Activated CD4-positive, alpha-beta T cell treated with anti-CD3 and anti-CD28 coated beads, Interleukin-2, Interleukin-6, amounts not matched to agents 100 ng/mL and 50 ng/mL, durations not matched to agents 16 hours and 8 hours (primary cell): Measurements from ENCODE around the gene C1QTNF9.
"Not testable (repeated sequence)": the region's sequence is repeated elsewhere in the genome, so short reads cannot be mapped to it uniquely, and the experiment has no call there.

ENCODE experiments used
- DNase-seq: peaks from one replicate; pipeline ENCODE4 v3.0.0-alpha.2; 2020

C1QTNF9 gene

DNA sequence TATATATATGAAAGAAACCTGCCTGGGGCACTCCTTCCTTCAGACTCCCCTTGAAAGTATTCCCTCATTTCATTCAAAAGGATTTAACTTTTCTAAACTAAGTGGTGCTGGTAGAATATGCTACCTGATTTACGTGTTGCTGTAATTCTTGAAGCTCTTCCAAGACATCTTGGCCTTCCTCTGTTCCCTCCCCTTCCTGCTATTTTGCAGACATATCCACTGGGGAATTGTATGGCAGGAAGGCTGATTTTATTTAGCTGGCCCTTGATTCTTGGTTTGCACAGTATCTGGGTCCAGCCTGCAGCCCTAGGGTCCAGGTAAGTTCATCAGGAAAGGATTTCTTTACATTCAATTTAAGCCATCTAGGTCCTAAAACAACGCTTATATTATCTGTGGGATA lies at the start of gene C1QTNF9:
Gene C1QTNF9 (plus strand): TSS at position 281 of the 400 bp plus-strand sequence. CDS start 6,424 bp downstream, outside the sequence.
- DNase-seq: not testable (repeated sequence)

GRCh38 chr13:24261566-24261965 lies 47.8 kb upstream of the C1QTNF9 start:
- no peak for DNase-seq

GRCh38 chr13:24263632-24264031 lies 45.7 kb upstream of the C1QTNF9 start:
- no peak for DNase-seq

DNA sequence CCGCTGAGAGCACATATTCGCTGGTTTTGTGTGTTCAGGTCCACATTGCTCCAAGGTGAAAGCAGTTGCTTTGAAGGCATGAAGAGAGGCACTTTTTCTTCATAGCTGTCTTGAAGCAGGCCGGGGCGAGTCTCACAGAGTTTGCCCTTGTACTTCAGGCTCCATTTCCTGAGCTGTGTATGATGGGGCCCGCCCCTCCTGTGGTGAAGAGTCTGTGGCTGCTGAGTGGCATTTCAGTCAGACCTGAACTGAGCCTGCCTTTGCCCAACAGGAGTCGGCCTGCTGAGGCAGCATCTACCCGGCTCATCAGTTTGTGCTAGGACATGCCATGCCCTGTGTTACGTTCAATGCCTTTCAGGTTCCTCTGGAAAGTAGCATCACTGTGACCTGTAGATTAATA lies 44.4 kb upstream of the C1QTNF9 start:
- peak; percentile 92 for DNase-seq

DNA sequence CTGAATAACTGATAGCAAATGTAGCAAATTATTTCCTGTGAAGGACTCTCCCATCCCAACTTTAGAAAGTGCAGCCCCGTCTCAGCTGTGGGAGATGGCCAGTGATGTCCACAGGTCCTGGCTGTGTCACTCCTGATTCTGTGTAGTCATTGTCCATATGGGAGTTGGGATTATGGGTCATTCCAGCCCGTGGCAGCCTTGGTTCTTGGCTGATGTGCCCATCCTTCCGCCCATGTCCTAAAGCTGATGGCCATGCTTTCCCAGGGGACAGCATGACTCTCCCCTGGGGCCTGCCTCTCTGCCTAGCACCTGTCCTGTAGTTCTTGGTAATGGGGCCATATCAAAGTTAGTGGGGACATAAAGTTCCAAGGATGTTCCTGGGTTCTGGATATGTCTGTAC lies 43.9 kb upstream of the C1QTNF9 start:
- no peak for DNase-seq

DNA sequence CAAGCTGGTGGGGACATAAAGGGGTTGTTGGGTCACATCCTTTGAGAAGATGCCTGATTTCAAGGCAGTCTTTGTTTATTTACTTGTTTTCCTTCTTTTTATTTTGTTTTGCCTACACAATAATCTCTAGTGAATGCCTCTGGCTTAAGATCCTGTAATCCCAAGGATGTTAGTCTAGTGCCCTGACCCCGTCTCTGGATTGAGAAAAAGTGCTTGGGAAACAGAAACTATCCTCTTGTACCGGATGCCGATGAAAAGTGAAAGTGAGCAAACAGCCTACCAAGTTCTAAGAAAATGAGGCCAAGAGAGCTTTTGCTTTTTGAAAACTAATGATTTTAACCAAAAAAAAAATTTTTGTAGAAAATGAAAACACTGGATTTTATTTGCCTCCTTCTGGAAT lies 42.1 kb upstream of the C1QTNF9 start:
- DNase-seq: peak; percentile 73

DNA sequence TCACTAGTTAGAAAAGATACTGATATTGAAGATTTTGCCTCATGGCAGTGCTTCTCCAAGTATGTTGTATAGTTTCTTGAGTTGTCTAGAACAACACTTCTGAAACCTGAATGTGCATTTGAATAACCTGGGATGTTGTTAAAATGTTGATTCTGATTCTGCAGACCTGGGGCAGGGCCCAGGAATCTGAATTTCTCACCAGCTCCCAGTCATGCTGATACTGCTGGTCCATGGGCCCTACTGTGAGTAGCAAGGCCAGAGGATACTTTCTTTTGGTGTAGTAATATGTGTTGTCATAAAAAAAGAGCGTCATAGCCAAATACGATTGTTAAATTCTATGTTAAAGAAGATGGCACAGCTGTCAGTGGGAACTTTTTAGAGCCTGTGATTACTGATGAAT lies 41.6 kb upstream of the C1QTNF9 start:
- peak; percentile 43 for DNase-seq

GRCh38 chr13:24269821-24270220 lies 39.6 kb upstream of the C1QTNF9 start:
- DNase-seq: no peak

- DNase-seq: peak; percentile 71
These were observed 38.7 kb upstream of the C1QTNF9 start for GRCh38 chr13:24270639-24271141.

DNA sequence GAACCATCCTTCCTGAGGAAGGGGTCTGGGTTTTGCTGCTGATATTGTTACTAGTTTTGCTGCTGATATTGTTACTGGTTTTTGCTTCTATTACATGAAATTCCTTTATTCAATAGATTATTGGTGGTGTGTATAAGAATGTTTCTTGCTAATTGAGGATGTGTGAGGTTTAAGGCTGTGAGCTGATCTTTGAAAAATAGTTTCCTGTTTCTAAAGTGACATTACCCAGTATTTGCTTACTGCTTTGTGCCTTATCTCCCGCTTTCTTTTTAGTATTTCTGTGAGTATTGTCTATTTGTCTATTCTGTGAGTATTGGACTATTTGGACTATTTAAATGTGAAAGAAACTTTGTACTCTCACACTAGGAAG lies 38.2 kb upstream of the C1QTNF9 start:
- no peak for DNase-seq

GRCh38 chr13:24271601-24272451 lies 37.6 kb upstream of the C1QTNF9 start:
- peak; percentile 86 for DNase-seq

GRCh38 chr13:24272452-24273161 lies 36.8 kb upstream of the C1QTNF9 start:
- DNase-seq: no peak

- DNase-seq: no peak
These were observed 35.5 kb upstream of the C1QTNF9 start for GRCh38 chr13:24273926-24274325.

DNA sequence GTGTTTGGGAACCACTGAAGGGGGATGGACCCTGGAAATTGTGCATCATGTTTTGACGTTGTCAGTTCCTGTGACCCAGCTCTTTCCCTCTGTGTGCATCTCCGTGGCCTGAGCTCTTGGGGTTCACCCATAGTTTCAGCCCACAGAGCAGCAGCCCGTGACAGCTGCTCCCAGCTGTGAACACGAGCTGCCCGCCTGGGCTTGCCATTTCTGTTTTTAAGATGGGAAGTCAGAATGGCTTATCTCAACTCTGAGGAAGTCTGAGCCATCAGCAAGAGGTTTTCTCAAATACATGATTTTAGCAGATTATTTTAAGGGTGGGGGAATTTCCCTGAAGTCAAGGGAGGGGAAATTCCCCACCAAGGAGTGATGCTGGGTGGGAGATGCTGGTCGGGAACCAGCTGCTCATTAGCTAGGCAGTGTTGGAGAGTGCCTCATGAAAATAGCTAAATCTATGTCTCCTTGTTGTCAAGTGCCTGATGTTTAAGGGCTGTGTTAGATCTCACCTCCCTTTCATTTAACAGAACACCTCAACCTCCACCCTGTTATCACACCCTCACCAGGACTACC lies 34.8 kb upstream of the C1QTNF9 start:
- DNase-seq: peak; percentile 71

- DNase-seq: no peak
These were observed 34.3 kb upstream of the C1QTNF9 start for GRCh38 chr13:24275041-24275440.

DNA sequence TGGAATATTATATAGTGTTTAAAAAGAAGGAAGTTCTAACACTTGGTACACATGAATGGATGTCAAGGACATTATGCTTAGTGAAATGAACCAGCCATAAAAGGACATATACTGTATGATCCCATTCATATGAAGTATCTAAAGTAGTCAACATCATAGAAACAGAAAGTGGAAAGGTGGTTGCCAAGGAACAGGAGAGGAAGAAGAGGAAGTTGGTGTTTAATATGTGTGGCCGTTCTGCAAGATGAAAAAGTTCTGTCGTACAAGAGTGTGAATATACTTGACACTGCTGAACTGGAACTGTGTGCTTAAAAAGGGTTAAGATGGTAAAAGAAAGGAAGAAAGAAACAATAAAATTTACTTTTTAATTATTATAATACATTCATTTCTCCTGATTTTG lies 33.1 kb upstream of the C1QTNF9 start:
- peak; percentile 48 for DNase-seq

GRCh38 chr13:24276861-24277260 lies 32.5 kb upstream of the C1QTNF9 start:
- no peak for DNase-seq

- DNase-seq: no peak
These were observed 31.6 kb upstream of the C1QTNF9 start for GRCh38 chr13:24277761-24278160.

GRCh38 chr13:24279327-24280110 lies 29.9 kb upstream of the C1QTNF9 start:
- DNase-seq: no peak

GRCh38 chr13:24280720-24281119 lies 28.7 kb upstream of the C1QTNF9 start:
- DNase-seq: no peak

GRCh38 chr13:24281188-24282008 lies 28.0 kb upstream of the C1QTNF9 start:
- no peak for DNase-seq

- DNase-seq: no peak
These were observed 27.1 kb upstream of the C1QTNF9 start for GRCh38 chr13:24282256-24282655.
